Tibial artery (tissue), 4 donors: ENCODE results near the gene POLD2.

Experiments
- DNase-seq, 2 donors: peaks; one replicate each; pipeline ENCODE4 v3.0.0-alpha.2; 2019
- H3K27ac ChIP-seq, 2 donors: fragments of 200-600 bp; sonication (generic) in 1 of 2; 1 replicate in 1 of 2; 2 replicates in 1 of 2; pipeline ENCODE4 v1.5.1; 2018 to 2019; ENCODE audit warnings: mild to moderate bottlenecking in 1 of 2
- H3K27me3 ChIP-seq, 2 donors: fragments of 200-600 bp; sonication (generic) in 1 of 2; one replicate each; pipeline versions ENCODE4 v1.5.1 to v1.6.0; 2016 to 2019
- H3K36me3 ChIP-seq, 3 donors: fragments of 200-600 bp; sonication (generic) in 2 of 3; one replicate each; pipeline ENCODE4 v1.5.1; 2016 to 2019; ENCODE audit warnings: mild to moderate bottlenecking in 2 of 3
- H3K4me1 ChIP-seq, 4 donors: fragments of 200-600 bp; sonication (generic) in 2 of 4; 1 replicate in 3 of 4; 2 replicates in 1 of 4; pipeline ENCODE4 v1.5.1; 2016 to 2019
- H3K4me3 ChIP-seq, 2 donors: fragments of 200-600 bp; sonication (generic) in 1 of 2; 1 replicate in 1 of 2; 2 replicates in 1 of 2; pipeline ENCODE4 v1.5.1; 2018 to 2019; ENCODE audit warnings: mild to moderate bottlenecking in 2 of 2
- H3K9me3 ChIP-seq, 3 donors: fragments of 200-600 bp; sonication (generic) in 1 of 3; one replicate each; pipeline ENCODE4 v1.5.1; 2016 to 2019
- CTCF ChIP-seq, 2 experiments: fragments of 200-600 bp in 1 of 2; fragments of 450-650 bp in 1 of 2; IDR thresholded peaks; one replicate each; pipeline ENCODE4 v1.5.1; 2017 to 2019; ENCODE audit warnings: antibody characterized with exemption in 2 of 2, mild to moderate bottlenecking in 1 of 2, moderate library complexity in 1 of 2
- intact Hi-C: fragments of 100-400 bp; cut with DNase I; formaldehyde crosslinking; loops from one replicate; pipeline ENCODE4 v1.15.0; 2023; ENCODE audit warnings: low total_unique reads

Gene POLD2

GRCh38 chr7:44136731-44137130 lies 13.4 kb upstream of the POLD2 start:
- Histone ChIP-seq H3K27me3 (no peaks in the 10 kb centered on the region), H3K9me3 (no peaks in the 10 kb centered on the region), H3K4me3 (no peak overlapping the region), H3K4me1 (no peaks in the 10 kb centered on the region), H3K27ac (no peak overlapping the region), H3K36me3 (no peaks in the 10 kb centered on the region)
- DNase-seq = no peak
- TF ChIP-seq CTCF (IDR thresholded peaks at IDR 0.05) = no peak
- intact Hi-C loops = no loop called here

GRCh38 chr7:44134943-44135628 lies 11.7 kb upstream of the POLD2 start:
- intact Hi-C loops = no loop called here
- no peak overlapping the region for H3K27ac ChIP-seq
- TF ChIP-seq CTCF (IDR thresholded peaks at IDR 0.05) = no peak
- H3K4me1 ChIP-seq = no peaks in the 10 kb centered on the region
- H3K4me3 ChIP-seq = no peak overlapping the region
- no peaks in the 10 kb centered on the region for H3K9me3 ChIP-seq
- no peak for DNase-seq
- no peaks in the 10 kb centered on the region for H3K27me3 ChIP-seq
- no peaks in the 10 kb centered on the region for H3K36me3 ChIP-seq

- Histone ChIP-seq H3K4me3 (no peak overlapping the region), H3K36me3 (no peaks in the 10 kb centered on the region), H3K27me3 (no peaks in the 10 kb centered on the region), H3K4me1 (no peaks in the 10 kb centered on the region), H3K9me3 (no peaks in the 10 kb centered on the region), H3K27ac (no peak overlapping the region)
- no peak for DNase-seq
- TF ChIP-seq CTCF (IDR thresholded peaks at IDR 0.05) = no peak
- intact Hi-C loops = no loop called here
Measured at GRCh38 chr7:44133295-44133694, 9.9 kb upstream of the POLD2 start.

- H3K4me3 ChIP-seq = no peak overlapping the region
- no peaks in the 10 kb centered on the region for H3K9me3 ChIP-seq
- intact Hi-C loops = no loop called here
- no peaks in the 10 kb centered on the region for H3K4me1 ChIP-seq
- no peak for TF ChIP-seq CTCF (IDR thresholded peaks at IDR 0.05)
- no peak overlapping the region for H3K27ac ChIP-seq
- H3K36me3 ChIP-seq = no peaks in the 10 kb centered on the region
- no peak for DNase-seq
- H3K27me3 ChIP-seq = no peaks in the 10 kb centered on the region
Measured at GRCh38 chr7:44132039-44132438, 8.7 kb upstream of the POLD2 start.

GRCh38 chr7:44131173-44132029 lies 8.1 kb upstream of the POLD2 start:
- TF ChIP-seq CTCF (IDR thresholded peaks at IDR 0.05) = no peak
- no peaks in the 10 kb centered on the region for H3K4me1 ChIP-seq
- H3K9me3 ChIP-seq = no peaks in the 10 kb centered on the region
- H3K36me3 ChIP-seq = no peaks in the 10 kb centered on the region
- no peaks in the 10 kb centered on the region for H3K27me3 ChIP-seq
- intact Hi-C loops = no loop called here
- no peak for DNase-seq
- no peak overlapping the region for H3K27ac ChIP-seq
- H3K4me3 ChIP-seq = no peak overlapping the region
